Upper lobe of left lung (tissue), 6 donors: Measurements from ENCODE around the gene NUDT3. TPM values are rescaled to one million over a fixed set of nuclear protein-coding genes. Genes with fewer than 3 reads are reported as not detected.

ENCODE experiments used
- ATAC-seq, 2 donors: fragments of 200-7000 bp; cut with Tn5 transposase; one replicate each; pipeline ENCODE4 v1.9.1; 2022; ENCODE audit warnings: mild to moderate bottlenecking in 2 of 2, moderate library complexity in 2 of 2; ENCODE audit not compliant: low FRiP score in 2 of 2
- DNase-seq, 2 donors: peaks; one replicate each; pipeline ENCODE4 v3.0.0-alpha.2; 2019 to 2020
- H3K27ac ChIP-seq, 4 donors: fragments of 200-600 bp; sonication (generic); one replicate each; pipeline ENCODE4 v1.5.1; 2016 to 2019
- H3K27me3 ChIP-seq, 4 donors: fragments of 200-600 bp; sonication (generic); one replicate each; pipeline ENCODE4 v1.5.1; 2017 to 2019
- H3K36me3 ChIP-seq, 4 donors: fragments of 200-600 bp; sonication (generic); one replicate each; pipeline ENCODE4 v1.5.1; 2016 to 2019
- H3K4me1 ChIP-seq, 4 donors: fragments of 200-600 bp; sonication (generic); one replicate each; pipeline ENCODE4 v1.5.1; 2018 to 2019
- H3K4me3 ChIP-seq, 4 donors: fragments of 200-600 bp; sonication (generic); one replicate each; pipeline ENCODE4 v1.5.1; 2017 to 2019; ENCODE audit warnings: mild to moderate bottlenecking in 2 of 4, moderate library complexity in 1 of 4
- H3K9me3 ChIP-seq, 4 donors: fragments of 200-600 bp; sonication (generic); one replicate each; pipeline ENCODE4 v1.5.1; 2018 to 2019
- EP300 ChIP-seq, 4 donors: sonication (generic); formaldehyde crosslinking; IDR thresholded peaks; one replicate each; pipeline ENCODE4 v1.5.1; 2017; ENCODE audit warnings: antibody characterized with exemption in 4 of 4, control low read depth in 2 of 4
- POLR2A ChIP-seq, 4 donors: fragments of 450-650 bp; IDR thresholded peaks; one replicate each; pipeline ENCODE4 v1.5.1; 2016 to 2017; ENCODE audit warnings: antibody characterized with exemption in 4 of 4, mild to moderate bottlenecking in 2 of 4
- POLR2AphosphoS5 ChIP-seq, 2 donors: sonication (generic); formaldehyde crosslinking; IDR thresholded peaks; one replicate each; pipeline ENCODE4 v1.5.1; 2017; ENCODE audit warnings: antibody characterized with exemption in 2 of 2
- WGBS, 2 donors: methylation state at CpG; one replicate each; pipeline ENCODE4 v1.1.5; 2017 to 2018; 5-methylcytosine and 5-hydroxymethylcytosine counted together
- total RNA-seq, 6 donors: library from RNA; depleted of rRNA in 4 of 6; stranded (reverse); fragments of >200 nt in 4 of 6; gene quantifications; one replicate each; pipeline versions ENCODE4 v1.1.0 to v1.2.1, GENCODE V29; 2016 to 2021
- TF ChIP-seq, protein P1 (sequence below), 6 experiments: fragments of 450-650 bp in 4 of 6; fragments of 200-600 bp in 2 of 6; sonication (generic) in 2 of 6; IDR thresholded peaks; one replicate each; pipeline ENCODE4 v1.5.1; 2016 to 2019; ENCODE audit warnings: antibody characterized with exemption in 6 of 6
- donor health status: DM: no; HTN: no; CAD: no; lungs with moderate emphysema.
- donor health status: DM: no; HTN: yes; CAD: no; lungs with severe emphysema.

Gene NUDT3
- total RNA-seq, 6 donors from 2014 or later = 15.1 to 32.7 (median 26.0) TPM

DNA sequence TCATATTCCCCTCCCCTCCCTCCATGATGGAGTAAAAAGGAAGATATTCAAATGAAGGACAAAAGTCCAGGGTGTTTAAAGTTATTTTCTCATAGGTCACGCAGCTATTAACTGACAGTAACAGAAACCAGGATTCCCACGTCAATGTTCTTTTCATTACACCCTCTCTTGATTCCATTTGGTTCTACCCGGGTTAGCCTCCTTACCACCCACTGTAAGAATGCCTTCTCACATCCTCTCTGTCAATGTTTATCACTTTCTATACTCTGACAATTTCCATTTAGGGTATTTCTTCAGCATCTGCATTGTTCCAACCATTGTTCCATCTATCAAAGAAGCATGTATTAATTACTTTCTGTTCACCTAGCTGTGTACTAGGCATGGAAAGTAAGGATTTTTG is 52.1 kb downstream of the NUDT3 start:
- ATAC-seq (no peak), DNase-seq (no peak)
- Histone ChIP-seq H3K9me3 (no peaks in the 10 kb centered on the region), H3K4me1 (peaks cover 42 to 47% (median 43%) of the 10 kb centered on the region in 4 donors), H3K4me3 (no peak overlapping the region), H3K27ac (no peak overlapping the region), H3K27me3 (no peaks in the 10 kb centered on the region), H3K36me3 (peaks cover 0 to 7% (median 0%) of the 10 kb centered on the region in 4 donors)
- TF ChIP-seq EP300 (IDR thresholded peaks at IDR 0.05) (no peak), POLR2AphosphoS5 (IDR thresholded peaks at IDR 0.05) (no peak), POLR2A (IDR thresholded peaks at IDR 0.05) (no peak)
- TF ChIP-seq, protein P1, sequence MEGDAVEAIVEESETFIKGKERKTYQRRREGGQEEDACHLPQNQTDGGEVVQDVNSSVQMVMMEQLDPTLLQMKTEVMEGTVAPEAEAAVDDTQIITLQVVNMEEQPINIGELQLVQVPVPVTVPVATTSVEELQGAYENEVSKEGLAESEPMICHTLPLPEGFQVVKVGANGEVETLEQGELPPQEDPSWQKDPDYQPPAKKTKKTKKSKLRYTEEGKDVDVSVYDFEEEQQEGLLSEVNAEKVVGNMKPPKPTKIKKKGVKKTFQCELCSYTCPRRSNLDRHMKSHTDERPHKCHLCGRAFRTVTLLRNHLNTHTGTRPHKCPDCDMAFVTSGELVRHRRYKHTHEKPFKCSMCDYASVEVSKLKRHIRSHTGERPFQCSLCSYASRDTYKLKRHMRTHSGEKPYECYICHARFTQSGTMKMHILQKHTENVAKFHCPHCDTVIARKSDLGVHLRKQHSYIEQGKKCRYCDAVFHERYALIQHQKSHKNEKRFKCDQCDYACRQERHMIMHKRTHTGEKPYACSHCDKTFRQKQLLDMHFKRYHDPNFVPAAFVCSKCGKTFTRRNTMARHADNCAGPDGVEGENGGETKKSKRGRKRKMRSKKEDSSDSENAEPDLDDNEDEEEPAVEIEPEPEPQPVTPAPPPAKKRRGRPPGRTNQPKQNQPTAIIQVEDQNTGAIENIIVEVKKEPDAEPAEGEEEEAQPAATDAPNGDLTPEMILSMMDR (IDR thresholded peaks at IDR 0.05) = no peak
- WGBS, 2 donors = 87 to 90% methylated on average over 3 of the region's 3 CpGs

DNA sequence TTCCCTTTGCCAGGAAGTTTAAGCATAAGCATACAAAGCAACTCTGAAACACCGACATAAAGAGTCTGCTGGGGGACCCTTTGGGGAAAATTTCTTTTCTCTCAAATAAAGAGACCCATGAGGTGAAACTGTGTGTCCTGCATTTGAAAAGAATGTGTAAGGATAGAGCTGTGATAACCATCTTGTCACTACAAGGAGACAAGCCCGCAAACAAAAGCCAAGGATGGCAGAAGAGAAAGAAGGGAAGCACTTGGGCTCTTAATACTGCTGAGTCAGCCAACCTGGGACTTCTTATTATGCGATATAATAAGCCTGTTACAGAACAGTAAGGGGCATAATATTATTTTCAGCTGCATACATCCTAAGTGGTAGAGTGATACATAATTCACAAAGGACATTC is 52.5 kb downstream of the NUDT3 start:
- Histone ChIP-seq H3K36me3 (peaks cover 0 to 7% (median 0%) of the 10 kb centered on the region in 4 donors), H3K27ac (no peak overlapping the region), H3K4me3 (no peak overlapping the region), H3K9me3 (no peaks in the 10 kb centered on the region), H3K4me1 (peaks cover 42 to 46% (median 43%) of the 10 kb centered on the region in 4 donors), H3K27me3 (no peaks in the 10 kb centered on the region)
- no peak for ATAC-seq
- WGBS, 2 donors = 67 to 68% methylated on average over 3 of the region's 3 CpGs
- DNase-seq = no peak
- no peak for TF ChIP-seq POLR2AphosphoS5 (IDR thresholded peaks at IDR 0.05)
- TF ChIP-seq, protein P1 (IDR thresholded peaks at IDR 0.05) = no peak
- TF ChIP-seq POLR2A (IDR thresholded peaks at IDR 0.05) = no peak
- no peak for TF ChIP-seq EP300 (IDR thresholded peaks at IDR 0.05)

DNA sequence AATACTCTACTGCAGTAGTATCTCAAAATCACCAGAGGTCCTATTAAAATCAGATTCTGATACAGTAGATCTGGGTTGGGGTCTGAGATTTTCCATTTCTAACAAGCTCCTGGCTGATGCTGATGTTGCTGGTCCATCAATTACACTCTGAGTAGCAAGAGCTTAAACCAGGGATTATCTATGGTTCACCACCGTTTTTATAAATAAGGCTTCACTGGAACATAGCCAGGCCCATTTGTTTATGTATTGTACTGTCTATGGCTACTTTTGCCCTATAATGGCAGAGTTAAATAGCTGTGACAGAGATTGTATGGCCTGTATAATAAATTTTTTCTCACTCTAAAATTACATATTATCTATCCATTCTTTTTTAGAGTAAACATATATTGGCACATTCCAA is 53.0 kb downstream of the NUDT3 start:
- Histone ChIP-seq H3K4me3 (no peak overlapping the region), H3K27ac (no peak overlapping the region), H3K36me3 (peaks cover 0 to 7% (median 0%) of the 10 kb centered on the region in 4 donors), H3K27me3 (no peaks in the 10 kb centered on the region), H3K4me1 (peaks cover 37 to 43% (median 41%) of the 10 kb centered on the region in 4 donors), H3K9me3 (no peaks in the 10 kb centered on the region)
- no peak for TF ChIP-seq POLR2AphosphoS5 (IDR thresholded peaks at IDR 0.05)
- TF ChIP-seq, protein P1 (IDR thresholded peaks at IDR 0.05) = no peak
- 40 to 47% methylated on average over 1 of the region's 1 CpG for WGBS, 2 donors
- ATAC-seq (no peak), DNase-seq (no peak)

DNA sequence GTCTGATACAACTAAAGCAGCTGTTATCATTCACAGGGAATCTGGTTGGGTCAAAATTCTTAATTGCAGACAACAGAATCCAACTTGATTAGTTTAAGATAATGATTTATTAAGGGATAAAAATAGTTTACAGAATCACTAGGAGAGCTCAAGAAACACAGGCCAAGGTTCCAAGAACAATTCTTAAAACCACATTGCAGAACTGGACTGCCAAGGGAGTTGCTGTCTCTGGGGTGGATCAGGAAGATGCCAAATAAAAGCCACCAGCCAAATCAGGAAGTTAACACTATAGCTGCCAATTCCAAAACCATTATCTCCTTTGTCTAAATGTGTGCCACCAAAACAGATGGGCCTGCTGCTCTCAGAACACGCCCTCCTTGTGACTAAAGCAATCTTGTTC is 53.7 kb downstream of the NUDT3 start:
- Histone ChIP-seq H3K36me3 (peaks cover 0 to 7% (median 0%) of the 10 kb centered on the region in 4 donors), H3K27ac (no peak overlapping the region), H3K27me3 (no peaks in the 10 kb centered on the region), H3K4me3 (no peak overlapping the region), H3K4me1 (peaks cover 34 to 42% (median 38%) of the 10 kb centered on the region in 4 donors), H3K9me3 (no peaks in the 10 kb centered on the region)
- ATAC-seq (no peak), DNase-seq (no peak)
- 57 to 73% methylated on average over 1 of the region's 1 CpG for WGBS, 2 donors
- TF ChIP-seq EP300 (IDR thresholded peaks at IDR 0.05) (no peak), POLR2A (IDR thresholded peaks at IDR 0.05) (no peak), POLR2AphosphoS5 (IDR thresholded peaks at IDR 0.05) (no peak)
- TF ChIP-seq, protein P1 (IDR thresholded peaks at IDR 0.05) = no peak

DNA sequence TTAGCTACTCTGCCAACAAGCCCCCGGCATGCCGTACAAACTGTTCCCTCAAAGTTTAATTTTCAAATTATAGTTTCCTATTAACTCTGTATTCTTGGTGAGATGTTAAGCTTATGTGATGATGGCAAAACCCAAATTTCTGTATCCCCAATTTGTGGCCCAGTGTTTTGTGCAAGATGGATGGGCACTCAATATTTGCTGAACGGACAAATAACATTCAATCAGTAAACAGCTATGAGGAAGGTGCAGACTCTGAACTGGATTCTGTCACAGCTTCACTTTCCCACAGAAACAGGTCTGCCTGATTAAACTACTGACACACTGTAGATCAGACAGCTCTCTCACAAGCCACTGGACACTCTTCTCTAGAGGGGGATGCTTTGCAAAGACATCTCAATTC is 54.1 kb downstream of the NUDT3 start:
- ATAC-seq (no peak), DNase-seq (no peak)
- Histone ChIP-seq H3K9me3 (no peaks in the 10 kb centered on the region), H3K4me3 (no peak overlapping the region), H3K36me3 (peaks cover 0 to 7% (median 0%) of the 10 kb centered on the region in 4 donors), H3K4me1 (peaks cover 34 to 40% (median 37%) of the 10 kb centered on the region in 4 donors), H3K27ac (no peak overlapping the region), H3K27me3 (no peaks in the 10 kb centered on the region)
- TF ChIP-seq, protein P1 (IDR thresholded peaks at IDR 0.05) = no peak
- TF ChIP-seq EP300 (IDR thresholded peaks at IDR 0.05) (no peak), POLR2AphosphoS5 (IDR thresholded peaks at IDR 0.05) (no peak), POLR2A (IDR thresholded peaks at IDR 0.05) (no peak)
- WGBS, 2 donors = 51 to 87% methylated on average over 3 of the region's 3 CpGs
